ENCODE measurements around the gene LIPC.

DNA sequence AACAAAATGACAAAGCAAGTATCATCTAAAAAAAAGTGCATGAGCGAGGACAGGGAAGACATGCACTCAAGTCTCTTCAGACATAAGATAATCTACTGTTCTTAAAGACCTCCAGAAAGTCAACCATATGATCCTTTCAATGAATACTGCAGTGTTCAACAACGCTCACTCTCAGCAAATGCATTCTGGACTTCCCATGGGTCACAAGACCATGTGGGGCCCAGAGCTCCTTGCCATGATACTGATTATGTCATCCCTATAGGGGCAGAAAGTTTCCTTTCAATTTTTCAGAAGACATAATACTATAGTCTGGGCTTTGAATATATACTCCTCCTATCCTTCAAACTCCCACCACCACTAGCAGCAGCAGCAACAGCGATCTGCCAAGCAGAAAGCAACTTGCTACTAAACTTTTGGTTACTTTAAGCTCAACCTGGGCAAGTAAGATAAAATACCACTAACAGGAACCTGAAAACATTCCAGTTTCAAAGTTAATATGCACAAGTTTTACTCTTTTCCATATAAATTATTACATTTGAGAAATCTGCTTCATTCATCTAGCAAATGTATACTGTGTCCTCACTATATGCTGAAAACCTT is 174.2 kb downstream of the LIPC start:
- TF ChIP-seq POLR2A (IDR thresholded peaks at IDR 0.05; ENCODE audit: low read length) = no peak
- TF ChIP-seq GATA1 (IDR thresholded peaks at IDR 0.05; ENCODE audit: low read depth, low read length) = no peak

All from erythroblast (primary cell).